ENCODE results near the gene ARHGEF2. TPM values are rescaled to one million over a fixed set of nuclear protein-coding genes. Genes with fewer than 3 reads are reported as not detected.

The ARHGEF2 gene
- total RNA-seq, 1 experiment from 2014 or later: 90.1 TPM

- Histone ChIP-seq H3K27ac (ENCODE audit: low read depth, low read length) (peak within 1 kb of the TSS; percentile 96), H3K4me2 (ENCODE audit: low read length) (peak within 1 kb of the TSS; percentile 74), H3K9me2 (ENCODE audit: insufficient read depth) (no peaks in the 10 kb centered on the region), H2AFZ (ENCODE audit: low read depth, low read length, poor library complexity, severe bottlenecking) (no peak within 1 kb of the TSS), H3K79me2 (ENCODE audit: insufficient read depth, low read length) (no peaks in the 10 kb centered on the region), H4K20me1 (ENCODE audit: insufficient read depth) (no peaks in the 10 kb centered on the region), H3K36me3 (ENCODE audit: control insufficient read depth in 1 of 2, insufficient read depth in 2 of 2, low read length in 2 of 2) (peaks cover 0 to under 1% of the 10 kb centered on the region in 2 experiments; a peak in 1 of 4 replicates), H3K27me3 (ENCODE audit: insufficient read depth, low read length) (no peaks in the 10 kb centered on the region), H3K9ac (ENCODE audit: low read length) (peak within 1 kb of the TSS; percentile 54), H3K9me3 (ENCODE audit: control insufficient read depth in 1 of 2, insufficient read depth in 1 of 2, low read depth in 1 of 2, low read length in 2 of 2) (no peaks in the 10 kb centered on the region), H3K4me1 (ENCODE audit: control insufficient read depth in 1 of 2, insufficient read depth in 2 of 2, low read length in 2 of 2) (peaks cover 53 to 72% of the 10 kb centered on the region in 2 experiments), H3K4me3 (replicated peaks in 1 of 2; ENCODE audit: low read depth in 1 of 2, low read length in 2 of 2) (peak within 1 kb of the TSS; percentile 24 to 40)
- BruUV-seq (replicated peaks): TSS peak; percentile 49
- RAD21 ChIA-PET (ENCODE audit: low non-redundant PET in 1 of 2, low total read pairs in 2 of 2, uncharacterized antibody in 2 of 2, unreplicated experiment in 2 of 2): interaction anchor here (0.5 to 1.5 kb wide), 5 partner anchors 43 to 811 kb away, joined by 3 to 6 read pairs (median 3); partner anchors contain the start of gene RAB25 (in 1 of the 2)
- intact Hi-C loops (cut with micrococcal nuclease): loop anchor here (1.0 to 5.0 kb wide), 2 partner anchors 111 to 125 kb away; partner anchors contain the start of genes LAMTOR2 and UBQLN4
- CTCF ChIA-PET: interaction anchor here (1.1 to 1.6 kb wide), 5 partner anchors 41 to 284 kb away, joined by 3 to 7 read pairs (median 6); no protein-coding TSS in a partner anchor
- DNase-seq (ENCODE audit: low read depth, low spot score) (no peak), ATAC-seq (peak; percentile 85)
- POLR2A ChIA-PET: interaction anchor here (0.7 to 1.4 kb wide), 9 partner anchors 9 to 184 kb away, joined by 3 to 15 read pairs (median 4); partner anchors contain the start of genes ARHGEF2 and RAB25
- no peak for TF ChIP-seq ATF3 (IDR thresholded peaks at IDR 0.05)
- no peak for TF ChIP-seq EZH2 (IDR thresholded peaks at IDR 0.05)
- TF ChIP-seq EGR1 (IDR thresholded peaks at IDR 0.05; ENCODE audit: low read depth): no peak
- no peak for TF ChIP-seq RAD21 (IDR thresholded peaks at IDR 0.05; ENCODE audit: low read depth)
- TF ChIP-seq FOSL1 (IDR thresholded peaks at IDR 0.05; ENCODE audit: low read depth): no peak
- TF ChIP-seq ELF1 (IDR thresholded peaks at IDR 0.05; ENCODE audit: borderline replicate concordance, low read depth): no peak
- TF ChIP-seq ZFX (IDR thresholded peaks at IDR 0.05): 0 out of 2 replicates have a peak, but pooled peaks have one; percentile 15
- no peak for TF ChIP-seq ZNF274 (IDR thresholded peaks at IDR 0.05; ENCODE audit: low read depth, low read length)
- no peak for TF ChIP-seq SIN3A (IDR thresholded peaks at IDR 0.05; ENCODE audit: low read depth)
- TF ChIP-seq POLR2AphosphoS5 (IDR thresholded peaks at IDR 0.05; ENCODE audit: low read depth, low read length): peak; percentile 52; the same call in 1 of the 2 replicates
- peak; percentile 59 for TF ChIP-seq POLR2A (IDR thresholded peaks at IDR 0.05; ENCODE audit: borderline replicate concordance, extremely low read depth, insufficient read depth, insufficient read length)
- TF ChIP-seq TCF7L2 (IDR thresholded peaks at IDR 0.05; ENCODE audit: borderline replicate concordance, extremely low read depth, insufficient read depth, insufficient read length): no peak
- no peak for TF ChIP-seq CBX3 (IDR thresholded peaks at IDR 0.05; ENCODE audit: low read depth)
- no peak for TF ChIP-seq SP1 (IDR thresholded peaks at IDR 0.05; ENCODE audit: low read depth)
- no peak for TF ChIP-seq CTCF (IDR thresholded peaks at IDR 0.05 in 2 of 3, conservative IDR thresholded peaks at IDR 0.05 in 1 of 3; ENCODE audit: borderline replicate concordance in 1 of 3, insufficient read depth in 1 of 3, low read depth in 2 of 3, low read length in 2 of 3)
- TF ChIP-seq SRF (IDR thresholded peaks at IDR 0.05; ENCODE audit: low read depth): no peak
- no peak for TF ChIP-seq ZBTB33 (IDR thresholded peaks at IDR 0.05; ENCODE audit: extremely low read depth, insufficient replicate concordance, low read length)
- TF ChIP-seq JUND (IDR thresholded peaks at IDR 0.05): no peak
- no peak for TF ChIP-seq YY1 (IDR thresholded peaks at IDR 0.05; ENCODE audit: extremely low read depth, insufficient replicate concordance, low read depth, low read length)
Measured at GRCh38 chr1:155940993-155941844, 37.1 kb downstream of the ARHGEF2 start, which contains the start of gene RXFP4. Gene RXFP4 (plus strand): TSS chr1:155941638. CDS start chr1:155941710, 72 bp downstream.
